NCI-H2171 treated with DMSO at 0.1 percent for 48 hours (cell line): ENCODE data around the gene CDCA8.
"Not testable (repeated sequence)": the region's sequence is repeated elsewhere in the genome, so short reads cannot be mapped to it uniquely, and the experiment has no call there.

Source experiments
- DNase-seq: peaks from one replicate; lab custom pipeline; 2025; lab: John Stamatoyannopoulos, UW

Gene CDCA8

DNA sequence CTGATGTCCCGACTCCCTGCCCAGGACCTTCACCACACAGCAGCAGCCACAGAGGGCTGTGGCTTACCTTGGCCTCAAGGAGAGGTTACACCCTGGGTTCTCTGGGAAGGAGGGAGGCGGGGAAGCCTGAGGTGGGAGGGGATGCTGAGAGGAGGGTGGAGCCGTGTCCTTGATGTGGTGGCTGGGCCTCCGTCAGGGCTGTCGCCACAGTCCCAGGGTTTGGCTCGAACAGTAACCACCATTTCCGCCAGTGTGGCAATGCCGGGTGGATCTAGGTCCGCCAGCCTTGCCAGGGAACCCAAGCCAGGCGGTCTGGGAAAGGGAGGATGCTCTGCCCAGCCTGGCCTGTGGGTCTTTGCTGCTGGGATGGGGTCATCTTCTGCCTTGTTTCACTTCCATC, 18.4 kb upstream of the CDCA8 start:
- no peak for DNase-seq

DNA sequence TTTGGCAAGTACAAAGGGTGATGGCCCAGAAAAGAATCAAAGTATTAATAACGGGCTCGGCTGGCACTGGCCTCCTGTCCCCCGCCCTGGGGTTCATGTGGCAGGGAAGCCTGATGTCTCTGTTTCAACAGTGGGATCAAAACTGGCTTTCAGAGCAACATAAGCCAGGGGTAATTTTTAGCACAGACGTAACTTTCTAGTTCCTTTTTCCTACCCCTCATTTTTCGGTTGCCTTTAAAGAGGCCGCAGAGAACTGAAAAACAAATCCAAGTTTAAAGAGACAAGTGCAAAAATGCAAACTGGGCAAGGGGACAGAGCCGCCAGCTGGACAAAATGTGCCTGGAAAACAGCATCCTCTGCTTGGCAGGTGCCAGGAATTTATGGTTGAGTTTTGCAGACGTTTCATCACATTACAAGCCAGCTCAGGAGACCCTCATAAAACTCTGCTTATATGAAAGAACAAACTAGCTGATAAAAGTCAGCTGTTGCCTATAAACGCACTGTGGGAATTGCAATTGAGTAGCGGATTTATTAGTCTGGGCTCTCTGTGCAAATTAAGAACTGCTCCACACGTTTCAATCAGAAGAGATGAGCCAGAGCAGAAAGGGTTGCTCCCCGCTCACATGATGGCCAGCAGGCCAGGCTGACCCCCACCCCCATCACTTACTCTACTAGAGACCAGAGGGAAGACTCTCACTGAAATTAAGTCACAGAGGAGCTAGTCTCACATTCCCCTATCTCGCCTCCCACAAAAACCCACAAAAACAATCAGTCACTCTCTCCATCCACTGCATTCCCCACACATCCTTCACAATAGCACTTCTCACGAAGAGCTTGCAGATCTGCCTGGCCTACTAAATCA, 15.8 kb upstream of the CDCA8 start:
- no peak for DNase-seq

DNA sequence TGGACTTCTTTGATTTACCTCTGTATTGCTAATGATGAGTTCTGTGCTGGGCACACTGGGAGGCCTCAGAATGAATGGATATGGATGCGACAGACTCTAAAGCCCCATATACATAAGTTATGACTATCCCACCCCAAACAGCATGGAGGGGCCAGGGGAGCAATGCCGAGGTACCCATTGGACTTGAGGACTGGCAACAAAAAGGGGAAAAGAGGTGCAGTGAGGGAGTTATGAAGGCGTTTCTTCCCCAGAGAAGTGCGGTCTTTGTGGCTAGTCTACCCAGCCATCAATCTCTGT, 15.2 kb upstream of the CDCA8 start:
- DNase-seq, result no peak

GRCh38 chr1:37677808-37678207, 14.5 kb upstream of the CDCA8 start:
- no peak for DNase-seq

- no peak for DNase-seq
These were observed 11.4 kb upstream of the CDCA8 start for GRCh38 chr1:37680933-37681332.

GRCh38 chr1:37682334-37682987, 9.9 kb upstream of the CDCA8 start:
- peak; percentile 30 for DNase-seq

GRCh38 chr1:37684182-37684581, 8.1 kb upstream of the CDCA8 start:
- not testable (repeated sequence) for DNase-seq

GRCh38 chr1:37685722-37686121, 6.6 kb upstream of the CDCA8 start:
- DNase-seq, result no peak

DNA sequence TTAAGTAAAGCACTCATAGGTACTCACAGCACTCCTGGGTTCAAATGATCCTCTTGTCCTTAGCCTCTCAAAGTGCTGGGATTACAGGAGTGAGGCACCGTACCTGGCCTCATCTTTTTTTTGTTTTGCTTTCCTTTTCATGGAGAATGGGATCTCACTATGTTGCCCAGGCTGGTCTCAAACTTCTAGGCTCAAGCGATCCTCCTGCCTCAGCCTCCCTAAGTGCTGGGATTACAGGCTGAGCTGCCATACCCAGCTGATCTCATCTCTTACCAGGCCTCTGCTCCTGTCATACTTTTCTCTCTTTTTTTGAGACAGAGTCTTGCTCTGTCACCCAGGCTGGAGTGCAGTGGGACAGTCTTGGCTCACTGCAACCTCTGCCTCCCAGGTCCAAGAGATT, 4.6 kb upstream of the CDCA8 start:
- not testable (repeated sequence) for DNase-seq

DNA sequence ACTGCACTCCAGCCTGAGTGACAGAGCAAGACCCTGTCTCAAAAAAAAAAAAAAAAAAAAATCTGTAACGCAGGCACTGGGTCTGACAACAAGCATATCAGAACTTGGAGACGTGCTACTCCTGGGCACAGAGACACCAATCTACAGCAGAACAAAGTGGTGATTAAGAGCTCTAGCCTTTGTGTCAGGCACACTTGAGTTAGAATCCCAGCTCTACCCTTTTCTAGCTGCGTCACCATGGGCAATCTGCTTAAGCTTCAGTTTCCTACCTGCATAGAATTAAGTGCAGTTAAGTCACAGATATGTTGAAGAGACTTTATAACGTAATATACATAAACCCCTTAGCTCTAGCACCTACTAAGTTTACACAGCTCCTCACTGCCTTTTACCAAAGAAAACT, 3.4 kb upstream of the CDCA8 start:
- no peak for DNase-seq

DNA sequence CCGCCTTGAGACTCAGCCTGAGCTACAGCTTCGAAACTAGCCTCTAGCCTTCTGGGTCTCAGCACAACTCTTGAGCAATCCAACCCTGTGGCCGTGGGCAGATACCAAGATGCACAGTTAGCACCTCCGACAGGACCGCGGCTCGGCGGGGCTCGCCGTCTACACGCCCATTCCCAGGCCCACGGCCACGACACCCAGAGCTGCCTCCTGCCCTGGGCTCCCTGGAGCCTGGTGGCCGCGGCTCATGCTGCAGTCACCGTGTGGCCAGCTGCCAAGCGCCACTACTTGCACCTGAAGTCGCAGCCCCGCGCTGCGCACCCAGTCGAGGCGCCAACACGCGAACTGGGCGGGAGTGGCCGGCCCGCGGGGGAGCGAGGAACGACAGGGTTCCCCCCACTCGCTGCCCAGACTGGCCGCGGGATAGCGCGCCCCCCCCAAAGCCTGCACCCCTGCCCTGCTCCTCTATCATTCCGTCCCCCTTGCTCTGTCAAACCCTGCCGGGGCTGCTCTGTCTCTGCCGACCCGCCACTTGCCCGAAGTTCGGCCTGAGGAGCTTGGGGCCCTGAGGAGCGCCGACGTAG, 729 bp upstream of the CDCA8 start:
- DNase-seq, result peak; percentile 18

DNA sequence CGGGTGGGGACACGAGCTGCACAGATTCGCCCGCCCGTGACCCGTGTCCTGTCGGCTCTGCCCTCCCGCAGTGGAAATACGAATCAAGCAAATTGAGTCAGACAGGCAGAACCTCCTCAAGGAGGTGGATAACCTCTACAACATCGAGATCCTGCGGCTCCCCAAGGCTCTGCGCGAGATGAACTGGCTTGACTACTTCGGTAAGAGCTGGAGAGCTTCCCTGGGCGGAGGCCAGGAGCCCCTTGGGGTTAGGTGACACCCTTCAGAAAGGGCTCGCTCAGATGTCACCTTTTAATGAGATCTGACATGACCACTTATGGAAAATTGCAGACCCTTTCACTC, 489 bp downstream of the CDCA8 start:
- no peak for DNase-seq

- no peak for DNase-seq
These were observed 4.8 kb downstream of the CDCA8 start for GRCh38 chr1:37697090-37697489.

- DNase-seq, result no peak
These were observed 5.4 kb downstream of the CDCA8 start for GRCh38 chr1:37697737-37698136.

- no peak for DNase-seq
These were observed 6.8 kb downstream of the CDCA8 start for GRCh38 chr1:37699147-37699546.

DNA sequence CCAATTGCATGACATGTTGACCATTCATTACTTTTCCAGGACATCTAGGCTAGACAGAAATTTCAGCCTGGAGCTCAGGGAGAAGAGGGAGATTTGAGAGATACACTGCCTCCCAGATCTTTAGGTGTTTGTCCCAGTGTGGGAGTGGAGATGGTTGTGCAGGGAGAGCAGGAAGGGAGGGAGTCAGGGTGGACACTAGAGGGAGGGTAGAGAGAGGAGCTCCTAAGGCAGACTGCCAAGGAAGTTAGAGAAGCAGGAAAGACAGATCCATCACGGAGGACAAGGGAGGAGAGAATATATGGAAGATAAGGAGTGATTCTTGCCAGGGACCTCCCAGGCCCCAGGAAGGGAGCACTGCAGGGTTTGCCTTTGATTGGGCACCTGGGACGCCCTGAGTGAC, 8.7 kb downstream of the CDCA8 start:
- DNase-seq, result no peak

DNA sequence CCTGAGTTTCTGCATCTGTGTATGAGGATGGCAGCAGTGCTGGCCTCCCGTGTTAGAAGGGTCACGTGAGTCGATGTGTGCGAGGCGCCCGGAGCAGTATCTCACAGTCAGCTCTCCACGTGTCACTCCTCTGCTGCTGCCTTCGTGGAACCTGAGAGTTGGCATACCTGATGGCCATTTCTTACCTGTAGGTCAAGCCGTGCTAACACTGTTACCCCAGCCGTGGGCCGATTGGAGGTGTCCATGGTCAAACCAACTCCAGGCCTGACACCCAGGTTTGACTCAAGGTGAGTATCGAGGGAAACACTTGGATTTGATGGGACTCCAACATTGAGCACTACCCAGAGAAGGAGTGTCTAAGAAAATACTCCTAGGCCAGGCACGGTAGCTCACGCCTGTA, 10.7 kb downstream of the CDCA8 start:
- no peak for DNase-seq

GRCh38 chr1:37704966-37705365, 12.7 kb downstream of the CDCA8 start:
- DNase-seq, result no peak

- no peak for DNase-seq
These were observed 13.1 kb downstream of the CDCA8 start for GRCh38 chr1:37705399-37705798.

DNA sequence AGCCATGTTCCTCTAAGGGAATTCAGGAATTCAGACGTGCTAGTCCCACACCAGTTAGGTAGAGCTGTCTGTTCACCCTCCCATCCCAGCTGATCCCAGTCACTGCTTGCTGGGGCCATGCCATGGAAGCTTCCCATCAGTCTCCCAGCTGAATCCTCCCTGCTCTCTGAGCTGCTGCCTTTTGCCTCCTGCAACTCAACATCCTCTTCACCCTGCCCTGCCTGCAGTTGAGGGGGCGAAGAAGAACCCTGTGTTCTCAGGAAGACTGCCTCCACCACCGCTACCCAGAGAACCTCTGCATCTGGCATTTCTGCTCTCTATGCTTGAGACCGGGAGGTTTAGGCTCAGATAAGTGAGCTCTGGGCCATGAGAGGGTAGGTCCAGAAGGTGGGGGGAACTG, 16.2 kb downstream of the CDCA8 start:
- no peak for DNase-seq

DNA sequence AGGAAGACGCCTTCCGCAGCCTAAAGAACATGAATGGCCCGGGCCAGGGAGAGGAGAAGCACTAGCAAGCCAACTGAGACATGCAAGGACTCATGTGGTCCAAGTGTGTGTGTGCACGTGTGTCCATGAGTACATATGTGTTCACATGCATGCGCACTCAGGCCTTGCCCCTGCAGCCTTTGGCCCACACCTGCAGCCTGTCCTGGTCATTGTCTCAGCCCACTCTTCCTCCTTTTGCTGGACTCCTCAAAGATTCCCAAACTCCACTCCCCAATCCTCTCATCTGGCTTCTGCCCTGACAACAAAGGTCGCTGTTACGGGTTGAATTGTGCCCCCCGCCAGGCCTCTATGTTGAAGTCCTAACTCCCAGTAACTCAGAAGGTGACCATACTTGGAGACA, 21.9 kb downstream of the CDCA8 start:
- DNase-seq, result no peak

DNA sequence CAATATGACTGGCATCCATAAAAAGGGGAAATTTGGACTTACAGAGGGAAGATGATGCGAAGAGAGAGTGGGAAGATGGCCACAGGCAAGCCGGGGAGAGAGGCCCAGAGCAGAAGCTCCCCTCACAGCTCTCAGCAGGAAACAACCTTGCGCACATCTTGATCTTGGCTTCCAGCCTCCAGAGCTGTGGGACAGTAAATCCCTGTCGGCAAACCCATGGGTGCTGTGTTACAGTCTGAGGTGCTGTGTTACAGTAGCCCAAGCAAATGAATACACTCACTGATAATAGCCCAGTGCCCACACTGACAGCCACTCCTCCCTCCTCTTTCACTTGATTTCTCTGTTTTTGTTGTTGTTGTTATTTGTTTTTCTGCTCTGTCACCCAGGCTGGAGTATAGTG, 22.4 kb downstream of the CDCA8 start:
- no peak for DNase-seq

GRCh38 chr1:37716321-37716720, 24.0 kb downstream of the CDCA8 start:
- DNase-seq, result no peak

DNA sequence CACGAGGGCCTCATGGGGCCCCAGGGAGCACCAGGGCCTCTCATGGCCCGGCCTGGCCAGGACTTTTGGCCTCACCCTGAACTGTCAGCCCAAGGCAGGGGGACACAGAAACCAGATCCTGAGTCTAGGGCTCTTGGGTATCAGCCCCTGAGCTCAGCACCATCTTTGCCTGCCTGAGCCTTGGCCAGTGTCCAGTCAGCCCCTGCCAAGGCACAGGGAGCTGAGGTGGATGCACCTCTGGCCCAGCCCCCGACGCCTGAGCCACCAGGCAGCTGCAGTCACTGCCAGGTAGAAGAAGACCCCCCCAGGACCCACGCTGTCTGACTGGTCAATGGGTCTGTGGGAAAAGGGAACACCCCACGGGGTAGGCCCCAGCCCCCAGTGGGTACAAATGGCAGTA, 25.3 kb downstream of the CDCA8 start:
- no peak for DNase-seq
